Anterior cingulate cortex (tissue), 58 donors: ENCODE measurements around the gene HIPK2.

Experiments
- DNase-seq, 58 donors: peaks; one replicate each; lab custom pipeline; 2025; lab: John Stamatoyannopoulos, UW

HIPK2 gene

GRCh38 chr7:139658908-139659675 lies 118.7 kb downstream of the HIPK2 start:
- peak in 34 of 58 donors; percentile 17 to 75 (median 48) for DNase-seq

DNA sequence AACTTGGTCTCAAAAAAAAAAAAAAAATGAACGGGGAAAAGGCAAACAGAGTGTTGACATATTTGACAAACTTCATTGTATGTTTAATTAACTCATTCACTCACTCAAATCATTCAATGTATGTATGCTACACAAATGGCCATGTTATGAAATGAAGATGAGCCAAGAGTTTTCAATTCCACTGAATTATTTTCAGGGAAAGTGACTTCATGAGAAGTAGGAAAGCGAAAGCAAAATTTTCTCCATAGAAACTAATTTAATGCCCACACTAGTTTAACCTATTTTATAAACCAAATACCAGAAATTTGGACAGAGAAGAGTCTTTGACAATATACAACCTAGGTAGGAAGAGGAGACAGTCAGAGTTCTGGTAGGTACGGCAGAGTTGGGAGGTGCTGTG lies 119.5 kb downstream of the HIPK2 start:
- DNase-seq, result no peak

- no peak for DNase-seq
These were observed 120.1 kb downstream of the HIPK2 start for GRCh38 chr7:139657725-139658124.

GRCh38 chr7:139656387-139656786 lies 121.4 kb downstream of the HIPK2 start:
- no peak for DNase-seq

GRCh38 chr7:139655305-139655704 lies 122.5 kb downstream of the HIPK2 start:
- DNase-seq, result peak in 2 of 58 donors; percentile 45 to 60

- DNase-seq, result peak in 1 of 58 donors; percentile 45
These were observed 123.3 kb downstream of the HIPK2 start for GRCh38 chr7:139654276-139655181.

DNA sequence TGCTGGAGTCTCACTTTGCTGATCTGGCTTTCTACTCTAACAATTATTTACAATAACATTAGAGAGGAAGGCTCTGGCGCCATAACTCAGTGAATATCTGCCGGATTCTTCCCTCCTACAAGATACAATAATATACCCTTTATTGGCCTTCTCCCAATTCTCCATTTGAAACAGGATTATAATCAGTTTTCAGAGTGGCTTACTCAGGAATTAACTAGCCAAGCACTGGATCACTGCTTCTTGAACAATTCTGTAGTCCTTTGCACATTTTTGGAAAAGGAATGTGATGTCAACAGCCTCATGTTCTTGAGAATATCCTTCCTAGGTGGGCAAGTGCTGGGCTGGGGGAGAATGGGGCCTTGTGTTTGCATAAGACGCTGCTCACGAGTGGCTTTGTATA lies 125.9 kb downstream of the HIPK2 start:
- DNase-seq, result no peak

DNA sequence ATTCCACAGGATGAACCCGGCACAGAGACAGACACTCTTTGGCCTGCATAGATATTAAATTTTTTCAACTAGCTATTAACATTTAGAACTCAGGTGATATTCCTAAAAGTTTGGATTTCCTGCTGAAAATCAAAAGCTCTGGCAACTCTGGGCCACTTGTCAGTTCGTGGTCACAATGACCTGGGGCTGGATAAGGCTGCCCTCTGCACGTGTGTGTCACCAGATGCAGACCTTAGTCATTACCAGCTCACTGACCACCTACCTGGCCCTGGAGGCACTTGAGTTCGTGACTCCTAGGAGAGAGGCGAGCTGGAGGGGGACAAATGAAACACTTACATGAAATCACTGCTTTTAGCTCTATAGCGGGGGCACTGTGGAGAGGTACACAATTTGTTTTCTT lies 126.5 kb downstream of the HIPK2 start:
- peak in 1 of 58 donors; percentile 26 for DNase-seq

DNA sequence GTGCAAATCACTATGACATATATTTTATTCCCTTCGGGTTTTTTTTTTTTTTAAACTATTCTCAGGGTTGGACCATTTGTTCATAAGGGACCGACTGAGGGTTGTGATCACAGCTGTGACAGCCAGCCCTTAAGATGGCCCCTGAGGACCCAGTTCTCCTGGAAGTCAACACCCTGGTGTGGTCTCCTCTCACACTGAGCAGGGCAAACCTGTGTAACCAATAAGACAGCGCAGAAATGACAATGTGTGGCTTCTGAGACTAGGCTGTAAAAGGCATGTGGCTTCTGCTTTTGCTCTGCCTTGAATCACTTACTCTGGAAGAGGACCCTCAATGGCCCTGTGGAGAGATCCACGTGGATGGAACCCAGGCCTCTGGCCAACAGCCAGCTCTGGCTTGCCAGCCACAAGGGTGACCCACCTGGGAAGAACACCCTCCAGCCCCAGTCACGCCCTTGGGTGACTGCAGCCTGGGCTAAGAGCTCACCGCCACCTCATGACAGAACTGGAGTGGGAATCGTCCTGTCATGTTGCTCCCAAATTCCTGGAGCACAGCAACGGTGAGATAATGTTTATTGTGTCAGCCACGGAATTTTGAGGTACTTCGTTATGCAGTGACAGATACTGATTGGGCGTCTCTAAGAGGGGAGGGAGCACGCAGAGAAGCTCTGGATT lies 127.2 kb downstream of the HIPK2 start:
- DNase-seq, result no peak

DNA sequence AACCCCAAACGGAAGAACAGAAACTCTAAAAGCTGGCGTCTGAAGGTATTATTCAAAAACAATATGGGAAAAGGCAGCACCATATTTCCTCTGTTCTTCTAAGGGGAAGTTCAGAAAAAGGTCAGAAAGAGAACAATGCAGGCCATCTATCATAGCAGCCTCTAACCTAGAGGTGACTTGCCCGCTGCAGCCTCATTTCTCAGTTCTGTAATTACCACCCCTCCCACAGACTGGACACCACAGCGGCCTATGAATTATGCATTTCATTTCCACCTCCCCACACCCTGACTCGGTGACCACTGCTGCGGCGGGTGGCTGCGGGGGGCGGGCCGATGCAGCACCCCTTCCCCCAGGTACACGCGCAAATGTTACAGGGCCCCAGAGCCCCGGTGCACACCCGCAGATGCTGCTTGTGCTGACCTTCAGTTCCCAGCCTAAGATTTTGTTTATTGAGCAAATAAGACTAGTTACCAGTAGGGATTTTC lies 128.8 kb downstream of the HIPK2 start:
- DNase-seq, result no peak

GRCh38 chr7:139648391-139648861 lies 129.4 kb downstream of the HIPK2 start:
- DNase-seq, result peak in 1 of 58 donors; percentile 19

- DNase-seq, result peak in 2 of 58 donors; percentile 21 to 38
These were observed 129.9 kb downstream of the HIPK2 start for GRCh38 chr7:139647814-139648390.

GRCh38 chr7:139647085-139647484 lies 130.7 kb downstream of the HIPK2 start:
- peak in 1 of 58 donors; percentile 27 for DNase-seq

- peak in 22 of 58 donors; percentile 20 to 79 (median 52) for DNase-seq
These were observed 131.2 kb downstream of the HIPK2 start for GRCh38 chr7:139646566-139646965.

GRCh38 chr7:139645572-139646523 lies 131.9 kb downstream of the HIPK2 start:
- DNase-seq, result peak in 56 of 58 donors; percentile 21 to 94 (median 79)

- no peak for DNase-seq
These were observed 133.7 kb downstream of the HIPK2 start for GRCh38 chr7:139643951-139644585.

DNA sequence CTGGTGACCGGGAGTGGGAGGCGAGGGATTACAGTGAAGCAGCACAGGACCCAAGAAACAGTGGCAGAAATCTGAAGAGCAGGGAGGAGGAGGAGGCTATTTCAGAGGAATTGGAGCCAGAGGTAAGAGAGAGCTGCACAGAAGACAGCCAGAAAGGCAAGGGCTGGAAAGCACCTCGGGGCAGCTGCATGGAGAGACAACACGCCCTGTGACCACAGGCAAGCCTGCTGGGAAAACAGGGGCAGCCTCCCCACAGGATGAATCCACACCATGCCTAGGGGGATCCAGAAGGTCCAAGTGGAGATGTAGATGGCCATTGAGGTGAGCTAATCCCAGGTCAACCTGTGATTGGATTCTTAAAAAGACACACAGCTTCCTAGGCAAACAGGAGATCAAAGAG lies 135.5 kb downstream of the HIPK2 start:
- no peak for DNase-seq

- no peak for DNase-seq
These were observed 136.3 kb downstream of the HIPK2 start for GRCh38 chr7:139641337-139641992.
